ENCODE measurements around the gene POLR1G.

The POLR1G gene

GRCh38 chr19:45443462-45444317 is 37.2 kb downstream of the POLR1G start:
- in situ Hi-C loops (cut with MboI; ENCODE audit: low sequenced_read_pairs), result loop anchor here (5.0 kb wide), 1 partner anchor 34 kb away; no protein-coding TSS in a partner anchor

DNA sequence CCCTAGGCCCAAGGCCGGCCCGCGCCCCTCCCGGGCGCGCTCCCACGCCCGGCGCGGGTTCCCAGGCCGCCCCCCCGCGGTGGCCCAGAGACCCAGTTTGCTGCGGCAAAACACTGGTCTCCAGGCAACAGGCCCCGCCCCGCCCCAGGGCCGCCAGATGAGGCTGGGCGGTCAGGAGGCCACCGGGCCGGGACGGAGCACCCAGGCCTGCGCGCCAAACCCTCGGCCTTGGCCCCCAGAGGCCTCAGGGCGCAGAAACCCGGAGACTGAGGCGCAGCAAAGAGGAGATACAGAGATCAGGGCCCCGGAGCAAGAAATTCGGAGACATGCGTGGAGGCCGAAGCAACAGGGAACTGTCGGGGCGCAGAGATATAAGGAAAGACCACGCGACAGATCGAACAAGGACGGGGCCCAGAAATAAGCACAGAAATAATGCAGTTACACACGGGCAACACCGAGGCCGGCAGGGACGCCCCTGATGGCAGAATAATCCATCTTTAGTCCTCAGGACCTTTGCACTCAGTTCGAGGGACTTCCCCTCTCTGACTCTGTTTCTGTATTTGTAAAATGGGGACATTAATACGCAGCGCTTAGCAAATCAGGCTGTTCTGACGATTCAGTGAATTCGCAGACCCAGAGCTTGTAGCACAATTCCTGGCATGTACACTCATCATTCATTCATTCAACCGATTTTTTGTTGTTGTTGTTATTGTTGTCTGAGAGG is 38.0 kb downstream of the POLR1G start:
- in situ Hi-C loops (cut with MboI; ENCODE audit: low sequenced_read_pairs), result loop anchor here (5.0 kb wide), 1 partner anchor 33 kb away; no protein-coding TSS in a partner anchor

- in situ Hi-C loops (cut with MboI; ENCODE audit: low sequenced_read_pairs), result no loop called here
Measured at GRCh38 chr19:45445139-45445538, 38.7 kb downstream of the POLR1G start.

DNA sequence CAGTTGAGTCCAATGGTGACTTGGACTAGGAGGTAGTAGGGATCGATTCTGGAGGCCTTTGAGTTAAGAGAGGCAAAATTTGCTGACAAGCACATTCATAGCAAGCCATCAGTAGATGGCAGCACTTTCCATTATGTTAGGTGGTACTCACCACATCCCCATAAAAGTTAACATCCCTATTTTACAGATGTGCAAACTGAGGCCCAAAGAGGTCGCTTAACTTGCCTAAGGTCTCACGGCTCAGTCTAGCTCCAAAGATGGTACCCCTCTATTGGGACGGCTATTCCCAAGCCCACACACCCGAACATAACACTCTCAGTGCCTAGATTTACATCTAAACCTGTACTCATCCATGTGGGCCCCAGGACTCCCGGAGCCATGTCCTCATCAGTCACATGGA is 39.9 kb downstream of the POLR1G start:
- in situ Hi-C loops (cut with MboI; ENCODE audit: low sequenced_read_pairs), result no loop called here

GRCh38 chr19:45446944-45447343 is 40.5 kb downstream of the POLR1G start:
- in situ Hi-C loops (cut with MboI; ENCODE audit: low sequenced_read_pairs), result no loop called here

DNA sequence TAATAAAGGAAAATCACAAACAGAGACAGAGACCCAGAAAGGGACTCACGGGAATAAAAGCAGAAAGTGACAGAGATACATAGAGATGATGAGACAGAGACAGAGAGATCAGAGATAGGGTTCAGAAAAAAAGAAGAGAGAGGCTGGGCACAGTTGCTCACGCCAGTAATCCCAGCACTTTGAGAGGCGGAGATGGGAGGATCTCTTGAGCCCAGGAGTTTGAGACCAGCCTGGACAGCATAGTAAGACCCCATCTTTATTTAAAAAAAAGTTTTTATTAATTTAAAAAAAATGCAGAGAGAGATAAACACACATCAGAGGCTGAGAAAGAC is 41.9 kb downstream of the POLR1G start:
- in situ Hi-C loops (cut with MboI; ENCODE audit: low sequenced_read_pairs), result no loop called here

DNA sequence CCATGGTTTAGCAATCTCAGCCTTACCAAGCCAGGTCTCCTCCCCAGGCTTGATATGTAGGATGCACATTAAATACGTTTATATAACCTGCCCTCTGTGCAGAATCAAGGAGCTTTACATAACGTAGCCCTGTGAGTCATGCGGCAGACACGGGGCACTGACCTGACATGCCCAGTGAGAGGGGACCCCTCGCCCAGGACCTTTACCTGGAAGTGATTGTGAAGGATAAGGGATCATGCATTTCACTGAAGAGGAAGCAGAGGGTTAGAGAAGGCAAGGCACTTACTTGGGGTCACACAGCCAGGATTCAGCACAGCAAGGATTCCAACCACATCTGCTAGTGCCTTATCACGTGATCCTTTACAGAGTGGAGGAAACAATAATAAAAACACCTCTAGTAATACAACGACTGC is 42.4 kb downstream of the POLR1G start:
- in situ Hi-C loops (cut with MboI; ENCODE audit: low sequenced_read_pairs), result no loop called here

DNA sequence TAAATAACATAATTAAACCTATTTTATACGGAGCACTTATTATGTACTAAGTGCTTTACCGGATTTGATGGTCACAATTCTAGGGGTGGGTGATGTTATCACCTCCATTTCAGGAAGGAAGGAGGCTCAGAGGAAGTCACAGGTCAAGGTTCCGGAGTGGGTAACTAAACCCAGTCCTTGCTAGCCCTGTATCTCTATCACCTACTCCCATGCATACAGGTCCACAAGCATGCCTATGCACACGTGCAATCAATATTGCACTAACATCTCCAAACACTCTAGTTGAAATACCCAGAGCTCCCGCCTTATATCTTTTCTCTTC is 43.5 kb downstream of the POLR1G start:
- in situ Hi-C loops (cut with MboI; ENCODE audit: low sequenced_read_pairs), result no loop called here

GRCh38 chr19:45451131-45451849 is 44.8 kb downstream of the POLR1G start:
- in situ Hi-C loops (cut with MboI; ENCODE audit: low sequenced_read_pairs), result no loop called here

DNA sequence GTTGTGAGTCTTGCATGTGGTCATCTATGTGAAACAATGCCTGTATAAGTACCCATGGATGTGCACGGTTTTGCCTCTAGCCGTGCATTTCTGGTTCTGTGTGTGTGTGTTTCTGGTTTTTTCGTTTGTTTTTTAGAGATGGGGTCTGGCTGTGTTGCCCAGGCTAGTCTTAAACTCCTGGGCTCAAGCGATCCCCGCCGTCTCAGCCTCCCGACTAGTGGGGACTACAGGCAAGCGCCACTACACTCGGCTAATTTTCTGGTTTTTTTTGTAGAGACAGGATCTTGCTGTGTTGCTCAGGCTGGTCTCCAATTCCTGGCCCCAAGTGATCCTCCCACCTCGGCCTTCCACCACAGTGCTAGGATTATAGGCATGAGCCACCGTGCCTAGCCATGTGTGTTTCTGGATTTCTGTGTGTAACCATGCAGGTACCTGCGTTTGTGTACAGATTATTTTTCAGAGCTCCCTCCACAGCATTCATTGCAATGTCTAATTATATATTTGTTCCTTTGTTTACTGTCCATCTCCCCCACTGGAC is 45.5 kb downstream of the POLR1G start:
- in situ Hi-C loops (cut with MboI; ENCODE audit: low sequenced_read_pairs), result no loop called here

GRCh38 chr19:45455707-45456499 is 49.5 kb downstream of the POLR1G start:
- in situ Hi-C loops (cut with MboI; ENCODE audit: low sequenced_read_pairs), result no loop called here

DNA sequence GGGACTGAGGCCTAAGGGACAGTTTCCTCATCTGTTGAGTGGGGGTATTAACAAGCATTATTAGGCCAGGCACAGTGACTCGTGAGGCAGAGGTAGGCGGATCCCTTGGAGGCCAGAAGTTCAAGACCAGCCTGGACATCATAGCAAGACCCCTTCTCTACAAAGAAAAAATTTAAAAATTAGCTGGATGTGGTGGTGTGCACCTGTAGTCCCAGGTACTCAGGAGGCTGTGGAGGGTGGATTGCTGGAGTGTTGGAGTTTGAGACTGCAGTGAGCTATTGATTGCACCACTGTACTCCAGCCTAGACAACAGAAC is 50.0 kb downstream of the POLR1G start:
- in situ Hi-C loops (cut with MboI; ENCODE audit: low sequenced_read_pairs), result no loop called here

DNA sequence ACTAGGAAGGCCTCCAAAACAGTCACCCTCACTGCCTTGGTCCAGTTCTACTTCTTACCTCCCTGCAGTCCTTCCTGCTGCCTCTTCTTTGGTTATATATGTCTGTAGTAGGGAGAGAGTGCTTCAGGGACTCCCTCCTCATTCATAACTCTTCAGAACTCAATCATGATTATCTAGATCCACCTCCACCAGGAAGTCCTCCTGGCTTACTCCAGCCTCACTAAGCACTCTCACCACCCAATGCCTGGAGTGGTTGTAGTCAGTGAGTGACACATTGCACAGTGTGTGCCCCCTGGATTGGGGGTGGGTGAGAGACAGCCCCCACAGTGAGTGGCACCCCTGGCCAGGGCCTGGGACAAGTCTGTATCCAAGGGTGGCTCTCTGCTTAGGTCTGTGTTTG is 51.3 kb downstream of the POLR1G start:
- in situ Hi-C loops (cut with MboI; ENCODE audit: low sequenced_read_pairs), result no loop called here

All from HL-60/S4 treated with retinoic acid at 250 ng/mL for 4 days and 3 days (cell line).